ENCODE measurements around the gene SPATA33. TPM values are rescaled to one million over a fixed set of nuclear protein-coding genes. Genes with fewer than 3 reads are reported as not detected.

SPATA33 gene
- total RNA-seq, 1 experiment from 2014 or later = 12.0 TPM

GRCh38 chr16:89686520-89687091 is 29.0 kb downstream of the SPATA33 start, which contains the start of gene CDK10:
Gene CDK10, plus strand, starts transcription at chr16:89686689. Its CDS starts 22 bp downstream, at chr16:89686711.
- Mint-ChIP-seq H3K9me3 (peaks cover 38% of the 10 kb centered on the region), H3K36me3 (peaks cover 56% of the 10 kb centered on the region), H3K4me3 (peak within 1 kb of the TSS; percentile 85), H3K4me1 (peaks cover 7% of the 10 kb centered on the region), H3K27ac (peak within 1 kb of the TSS; percentile 87; the same call in 1 of the 2 replicates), H3K27me3 (ENCODE audit: low read depth) (peaks cover 5% of the 10 kb centered on the region)
- DNase-seq (ENCODE audit: low spot score) (peak; percentile 94), ATAC-seq (peak; percentile 86)
- CTCF ChIA-PET = interaction anchor here (1.0 to 1.8 kb wide), 5 partner anchors 14 to 129 kb away, joined by 3 to 19 read pairs (median 6); partner anchors contain the start of gene SPATA2L
- POLR2A ChIA-PET = interaction anchor here (0.7 to 1.5 kb wide), 5 partner anchors 8 to 186 kb away, joined by 3 to 11 read pairs (median 3); no protein-coding TSS in a partner anchor
- no peak for TF ChIP-seq NFATC4 (CRISPR knock-in tag; IDR thresholded peaks at IDR 0.05)
- TF ChIP-seq HMGA2 (CRISPR knock-in tag; IDR thresholded peaks at IDR 0.05) = no peak
- no peak for TF ChIP-seq CREB1 (CRISPR knock-in tag; IDR thresholded peaks at IDR 0.05)
- no peak; the same call in 1 of the 2 replicates for TF ChIP-seq RELA (CRISPR knock-in tag; IDR thresholded peaks at IDR 0.05; ENCODE audit: borderline replicate concordance)
- no peak for TF ChIP-seq JUN (CRISPR knock-in tag; IDR thresholded peaks at IDR 0.05)
- TF ChIP-seq, protein P1, sequence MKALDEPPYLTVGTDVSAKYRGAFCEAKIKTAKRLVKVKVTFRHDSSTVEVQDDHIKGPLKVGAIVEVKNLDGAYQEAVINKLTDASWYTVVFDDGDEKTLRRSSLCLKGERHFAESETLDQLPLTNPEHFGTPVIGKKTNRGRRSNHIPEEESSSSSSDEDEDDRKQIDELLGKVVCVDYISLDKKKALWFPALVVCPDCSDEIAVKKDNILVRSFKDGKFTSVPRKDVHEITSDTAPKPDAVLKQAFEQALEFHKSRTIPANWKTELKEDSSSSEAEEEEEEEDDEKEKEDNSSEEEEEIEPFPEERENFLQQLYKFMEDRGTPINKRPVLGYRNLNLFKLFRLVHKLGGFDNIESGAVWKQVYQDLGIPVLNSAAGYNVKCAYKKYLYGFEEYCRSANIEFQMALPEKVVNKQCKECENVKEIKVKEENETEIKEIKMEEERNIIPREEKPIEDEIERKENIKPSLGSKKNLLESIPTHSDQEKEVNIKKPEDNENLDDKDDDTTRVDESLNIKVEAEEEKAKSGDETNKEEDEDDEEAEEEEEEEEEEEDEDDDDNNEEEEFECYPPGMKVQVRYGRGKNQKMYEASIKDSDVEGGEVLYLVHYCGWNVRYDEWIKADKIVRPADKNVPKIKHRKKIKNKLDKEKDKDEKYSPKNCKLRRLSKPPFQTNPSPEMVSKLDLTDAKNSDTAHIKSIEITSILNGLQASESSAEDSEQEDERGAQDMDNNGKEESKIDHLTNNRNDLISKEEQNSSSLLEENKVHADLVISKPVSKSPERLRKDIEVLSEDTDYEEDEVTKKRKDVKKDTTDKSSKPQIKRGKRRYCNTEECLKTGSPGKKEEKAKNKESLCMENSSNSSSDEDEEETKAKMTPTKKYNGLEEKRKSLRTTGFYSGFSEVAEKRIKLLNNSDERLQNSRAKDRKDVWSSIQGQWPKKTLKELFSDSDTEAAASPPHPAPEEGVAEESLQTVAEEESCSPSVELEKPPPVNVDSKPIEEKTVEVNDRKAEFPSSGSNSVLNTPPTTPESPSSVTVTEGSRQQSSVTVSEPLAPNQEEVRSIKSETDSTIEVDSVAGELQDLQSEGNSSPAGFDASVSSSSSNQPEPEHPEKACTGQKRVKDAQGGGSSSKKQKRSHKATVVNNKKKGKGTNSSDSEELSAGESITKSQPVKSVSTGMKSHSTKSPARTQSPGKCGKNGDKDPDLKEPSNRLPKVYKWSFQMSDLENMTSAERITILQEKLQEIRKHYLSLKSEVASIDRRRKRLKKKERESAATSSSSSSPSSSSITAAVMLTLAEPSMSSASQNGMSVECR (CRISPR knock-in tag; IDR thresholded peaks at IDR 0.05; ENCODE audit: borderline replicate concordance) = peak; percentile 73; the same call in 1 of the 2 replicates
- TF ChIP-seq ZNF317 (CRISPR knock-in tag; IDR thresholded peaks at IDR 0.05; ENCODE audit: borderline replicate concordance, low read depth) = no peak
- TF ChIP-seq, protein P2, sequence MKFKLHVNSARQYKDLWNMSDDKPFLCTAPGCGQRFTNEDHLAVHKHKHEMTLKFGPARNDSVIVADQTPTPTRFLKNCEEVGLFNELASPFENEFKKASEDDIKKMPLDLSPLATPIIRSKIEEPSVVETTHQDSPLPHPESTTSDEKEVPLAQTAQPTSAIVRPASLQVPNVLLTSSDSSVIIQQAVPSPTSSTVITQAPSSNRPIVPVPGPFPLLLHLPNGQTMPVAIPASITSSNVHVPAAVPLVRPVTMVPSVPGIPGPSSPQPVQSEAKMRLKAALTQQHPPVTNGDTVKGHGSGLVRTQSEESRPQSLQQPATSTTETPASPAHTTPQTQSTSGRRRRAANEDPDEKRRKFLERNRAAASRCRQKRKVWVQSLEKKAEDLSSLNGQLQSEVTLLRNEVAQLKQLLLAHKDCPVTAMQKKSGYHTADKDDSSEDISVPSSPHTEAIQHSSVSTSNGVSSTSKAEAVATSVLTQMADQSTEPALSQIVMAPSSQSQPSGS (CRISPR knock-in tag; IDR thresholded peaks at IDR 0.05; ENCODE audit: borderline replicate concordance, low read depth) = no peak
- TF ChIP-seq, protein P3, sequence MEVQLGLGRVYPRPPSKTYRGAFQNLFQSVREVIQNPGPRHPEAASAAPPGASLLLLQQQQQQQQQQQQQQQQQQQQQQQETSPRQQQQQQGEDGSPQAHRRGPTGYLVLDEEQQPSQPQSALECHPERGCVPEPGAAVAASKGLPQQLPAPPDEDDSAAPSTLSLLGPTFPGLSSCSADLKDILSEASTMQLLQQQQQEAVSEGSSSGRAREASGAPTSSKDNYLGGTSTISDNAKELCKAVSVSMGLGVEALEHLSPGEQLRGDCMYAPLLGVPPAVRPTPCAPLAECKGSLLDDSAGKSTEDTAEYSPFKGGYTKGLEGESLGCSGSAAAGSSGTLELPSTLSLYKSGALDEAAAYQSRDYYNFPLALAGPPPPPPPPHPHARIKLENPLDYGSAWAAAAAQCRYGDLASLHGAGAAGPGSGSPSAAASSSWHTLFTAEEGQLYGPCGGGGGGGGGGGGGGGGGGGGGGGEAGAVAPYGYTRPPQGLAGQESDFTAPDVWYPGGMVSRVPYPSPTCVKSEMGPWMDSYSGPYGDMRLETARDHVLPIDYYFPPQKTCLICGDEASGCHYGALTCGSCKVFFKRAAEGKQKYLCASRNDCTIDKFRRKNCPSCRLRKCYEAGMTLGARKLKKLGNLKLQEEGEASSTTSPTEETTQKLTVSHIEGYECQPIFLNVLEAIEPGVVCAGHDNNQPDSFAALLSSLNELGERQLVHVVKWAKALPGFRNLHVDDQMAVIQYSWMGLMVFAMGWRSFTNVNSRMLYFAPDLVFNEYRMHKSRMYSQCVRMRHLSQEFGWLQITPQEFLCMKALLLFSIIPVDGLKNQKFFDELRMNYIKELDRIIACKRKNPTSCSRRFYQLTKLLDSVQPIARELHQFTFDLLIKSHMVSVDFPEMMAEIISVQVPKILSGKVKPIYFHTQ (CRISPR knock-in tag; IDR thresholded peaks at IDR 0.05) = no peak
- peak; percentile 76; the same call in 1 of the 2 replicates for TF ChIP-seq SMAD3 (CRISPR knock-in tag; IDR thresholded peaks at IDR 0.05; ENCODE audit: borderline replicate concordance)
- no peak; the same call in 1 of the 2 replicates for TF ChIP-seq ATF1 (CRISPR knock-in tag; IDR thresholded peaks at IDR 0.05)
- peak; percentile 88 for TF ChIP-seq SP1 (CRISPR knock-in tag; conservative IDR thresholded peaks at IDR 0.05)
- no peak for TF ChIP-seq ZBTB21 (CRISPR knock-in tag; IDR thresholded peaks at IDR 0.05; ENCODE audit: borderline replicate concordance)
- TF ChIP-seq MXD4 (CRISPR knock-in tag; IDR thresholded peaks at IDR 0.05; ENCODE audit: borderline replicate concordance) = no peak
- peak; percentile 33; the same call in 1 of the 2 replicates for TF ChIP-seq E2F1 (CRISPR knock-in tag; IDR thresholded peaks at IDR 0.05)
- TF ChIP-seq, protein P4, sequence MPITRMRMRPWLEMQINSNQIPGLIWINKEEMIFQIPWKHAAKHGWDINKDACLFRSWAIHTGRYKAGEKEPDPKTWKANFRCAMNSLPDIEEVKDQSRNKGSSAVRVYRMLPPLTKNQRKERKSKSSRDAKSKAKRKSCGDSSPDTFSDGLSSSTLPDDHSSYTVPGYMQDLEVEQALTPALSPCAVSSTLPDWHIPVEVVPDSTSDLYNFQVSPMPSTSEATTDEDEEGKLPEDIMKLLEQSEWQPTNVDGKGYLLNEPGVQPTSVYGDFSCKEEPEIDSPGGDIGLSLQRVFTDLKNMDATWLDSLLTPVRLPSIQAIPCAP (CRISPR knock-in tag; IDR thresholded peaks at IDR 0.05) = peak; percentile 77; the same call in 1 of the 2 replicates
- TF ChIP-seq ZNF219 (CRISPR knock-in tag; IDR thresholded peaks at IDR 0.05; ENCODE audit: borderline replicate concordance) = no peak
- TF ChIP-seq SOX15 (CRISPR knock-in tag; IDR thresholded peaks at IDR 0.05) = no peak
- no peak for TF ChIP-seq NR1H2 (CRISPR knock-in tag; IDR thresholded peaks at IDR 0.05)
- no peak for TF ChIP-seq ATF6 (CRISPR knock-in tag; IDR thresholded peaks at IDR 0.05)
- TF ChIP-seq TCF7 (CRISPR knock-in tag; IDR thresholded peaks at IDR 0.05; ENCODE audit: low read depth) = no peak
- 0 out of 2 replicates have a peak, but pooled peaks have one; percentile 36 for TF ChIP-seq TP53 (CRISPR knock-in tag; IDR thresholded peaks at IDR 0.05)
- TF ChIP-seq ZNF671 (CRISPR knock-in tag; IDR thresholded peaks at IDR 0.05) = no peak
- TF ChIP-seq NR3C1 (CRISPR knock-in tag; conservative IDR thresholded peaks at IDR 0.05; ENCODE audit: low read depth) = no peak
- TF ChIP-seq MYBL2 (CRISPR knock-in tag; IDR thresholded peaks at IDR 0.05) = peak; percentile 91

All from WTC11 (cell line).